ENCODE results near the gene CD151.

CD151 gene

DNA sequence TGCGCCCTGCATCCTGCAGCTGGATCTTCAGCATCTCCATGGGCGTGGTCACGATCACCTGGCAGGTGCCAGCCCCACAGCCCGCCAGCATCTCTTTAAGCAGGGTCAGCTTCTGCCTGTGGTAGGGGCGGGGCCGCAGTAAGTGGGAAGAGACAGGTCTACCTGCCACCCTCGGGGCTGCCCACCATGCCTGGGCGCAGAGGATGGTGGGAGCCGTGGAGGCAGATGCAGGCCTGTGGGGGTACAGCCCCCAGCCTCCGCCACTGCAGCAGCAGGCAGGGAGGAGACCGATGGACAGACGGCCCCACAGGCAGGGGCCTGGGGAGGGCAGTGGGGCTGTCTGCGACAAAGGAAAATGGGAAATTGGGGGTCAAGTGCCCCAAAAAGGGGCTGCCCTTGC lies 39.9 kb upstream of the CD151 start:
- Histone ChIP-seq H3K9ac (ENCODE audit: low read length) (no peak overlapping the region), H3K4me1 (ENCODE audit: control insufficient read depth, insufficient read depth, low read length) (peaks cover 29% of the 10 kb centered on the region), H3K27me3 (ENCODE audit: control insufficient read depth, insufficient read depth, low read length) (peaks cover 11% of the 10 kb centered on the region), H3K4me3 (ENCODE audit: low read length) (no peak overlapping the region), H3K36me3 (ENCODE audit: control insufficient read depth, insufficient read depth, low read length) (no peaks in the 10 kb centered on the region), H3K9me3 (ENCODE audit: control insufficient read depth, low read length) (no peaks in the 10 kb centered on the region)

DNA sequence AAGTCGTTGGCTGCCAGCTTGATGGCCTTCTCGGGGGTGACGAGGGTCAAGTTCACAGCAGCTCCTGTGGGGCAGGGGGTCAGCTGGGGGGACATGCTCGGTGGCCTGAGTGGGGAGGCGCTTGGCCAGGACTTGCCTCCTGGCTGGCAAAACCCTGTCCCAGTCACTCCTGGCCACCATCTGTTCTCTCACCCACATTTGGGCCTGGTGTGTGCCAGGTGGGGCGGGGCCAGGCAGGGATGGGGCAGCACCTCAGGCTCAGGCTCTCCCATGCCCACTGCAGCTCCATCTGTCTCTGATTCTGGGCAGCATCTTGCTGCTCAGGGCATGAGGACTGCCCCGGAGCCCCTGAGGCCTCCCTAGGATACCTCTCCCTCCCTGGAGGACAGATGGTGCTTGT lies 39.2 kb upstream of the CD151 start:
- Histone ChIP-seq H3K4me3 (ENCODE audit: low read length) (no peak overlapping the region), H3K27me3 (ENCODE audit: control insufficient read depth, insufficient read depth, low read length) (peaks cover 11% of the 10 kb centered on the region), H3K9me3 (ENCODE audit: control insufficient read depth, low read length) (no peaks in the 10 kb centered on the region), H3K9ac (ENCODE audit: low read length) (no peak overlapping the region), H3K4me1 (ENCODE audit: control insufficient read depth, insufficient read depth, low read length) (peaks cover 29% of the 10 kb centered on the region), H3K36me3 (ENCODE audit: control insufficient read depth, insufficient read depth, low read length) (no peaks in the 10 kb centered on the region)

DNA sequence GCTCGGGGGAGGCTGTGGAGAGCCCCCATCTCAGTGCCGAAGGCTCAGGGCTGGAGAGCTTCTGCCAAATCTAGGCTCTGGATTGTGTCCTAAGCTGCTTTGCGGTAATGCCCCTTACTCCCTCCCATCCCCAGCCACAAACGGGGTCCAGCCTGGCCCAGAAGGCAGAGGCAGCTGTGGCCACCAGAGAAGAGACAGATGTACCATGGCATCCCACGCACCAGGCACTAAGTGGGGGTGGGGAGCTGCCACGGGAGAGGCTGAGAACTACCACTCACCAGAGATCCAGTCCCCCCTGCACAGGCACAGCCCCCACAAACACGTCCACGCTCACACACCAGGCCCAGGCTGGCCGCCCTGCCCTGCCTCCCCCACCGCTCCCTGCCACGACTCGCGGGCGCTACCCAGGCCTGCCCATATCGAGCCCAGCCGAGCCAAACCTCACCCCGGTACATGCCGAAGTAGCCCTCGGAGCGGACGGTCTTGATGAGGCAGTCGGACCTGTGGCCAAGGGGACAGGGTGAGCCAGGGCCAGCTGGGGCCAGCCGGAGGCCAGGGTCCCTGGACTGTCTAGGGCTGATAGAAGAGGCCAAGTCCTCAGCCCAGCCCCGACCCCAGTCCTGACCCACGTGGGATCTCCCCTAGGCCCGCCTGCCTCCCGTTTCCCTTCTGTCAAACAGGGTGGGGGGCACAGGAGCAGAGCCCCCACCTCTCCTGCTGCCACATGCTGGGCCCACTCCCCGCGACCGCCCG lies 38.6 kb upstream of the CD151 start:
- H3K9ac ChIP-seq (ENCODE audit: low read length), result no peak overlapping the region
- peaks cover 5% of the 10 kb centered on the region for H3K27me3 ChIP-seq (ENCODE audit: control insufficient read depth, insufficient read depth, low read length)
- peaks cover 29% of the 10 kb centered on the region for H3K4me1 ChIP-seq (ENCODE audit: control insufficient read depth, insufficient read depth, low read length)
- no peaks in the 10 kb centered on the region for H3K36me3 ChIP-seq (ENCODE audit: control insufficient read depth, insufficient read depth, low read length)
- no peak overlapping the region for H3K4me3 ChIP-seq (ENCODE audit: low read length)
- no peaks in the 10 kb centered on the region for H3K9me3 ChIP-seq (ENCODE audit: control insufficient read depth, low read length)

DNA sequence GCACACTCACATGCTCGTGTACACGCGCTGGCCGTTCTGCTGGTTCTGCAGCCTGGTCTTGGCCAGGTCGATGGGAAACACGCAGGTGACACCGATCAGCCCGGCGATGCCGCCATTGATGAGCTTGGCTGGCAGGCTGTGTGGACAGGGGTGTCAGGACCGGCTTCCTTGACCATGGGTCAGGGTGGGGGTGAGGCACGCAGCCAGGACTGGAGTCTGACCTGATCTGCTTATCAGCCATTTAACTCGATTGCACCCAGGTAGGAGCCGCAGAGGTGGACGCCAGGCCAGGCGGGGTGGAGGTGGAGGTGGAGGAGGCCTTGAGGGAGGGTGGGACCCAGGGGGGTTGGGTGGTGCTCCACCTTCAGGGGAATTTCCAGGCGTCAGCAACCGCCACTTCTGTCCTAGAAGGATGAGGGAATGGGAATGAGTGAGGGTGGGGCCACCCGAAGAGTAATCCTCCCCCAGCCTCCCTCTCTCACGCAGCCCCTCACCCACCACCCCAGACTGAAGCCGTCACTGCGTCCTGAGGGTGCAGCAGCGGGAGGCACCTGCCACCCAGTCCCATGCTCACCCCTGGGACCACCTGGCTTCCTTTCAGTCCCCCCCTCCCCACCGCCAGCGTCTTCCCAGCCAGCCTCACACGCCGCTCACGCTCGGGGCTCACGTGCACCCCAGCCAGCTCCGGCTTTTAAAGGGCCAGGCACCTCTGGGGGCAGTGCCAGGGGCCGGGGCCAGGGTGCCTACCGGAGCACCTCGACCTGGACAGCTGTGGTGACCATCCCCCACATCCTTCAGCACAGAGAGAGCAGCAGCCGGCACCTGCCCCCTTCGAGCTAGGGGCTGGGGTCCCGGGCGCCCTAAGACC lies 37.8 kb upstream of the CD151 start:
- Histone ChIP-seq H3K9me3 (ENCODE audit: control insufficient read depth, low read length) (no peaks in the 10 kb centered on the region), H3K27me3 (ENCODE audit: control insufficient read depth, insufficient read depth, low read length) (no peaks in the 10 kb centered on the region), H3K4me1 (ENCODE audit: control insufficient read depth, insufficient read depth, low read length) (peaks cover 29% of the 10 kb centered on the region), H3K36me3 (ENCODE audit: control insufficient read depth, insufficient read depth, low read length) (no peaks in the 10 kb centered on the region), H3K9ac (ENCODE audit: low read length) (peak overlapping the region; percentile 76), H3K4me3 (ENCODE audit: low read length) (no peak overlapping the region)

DNA sequence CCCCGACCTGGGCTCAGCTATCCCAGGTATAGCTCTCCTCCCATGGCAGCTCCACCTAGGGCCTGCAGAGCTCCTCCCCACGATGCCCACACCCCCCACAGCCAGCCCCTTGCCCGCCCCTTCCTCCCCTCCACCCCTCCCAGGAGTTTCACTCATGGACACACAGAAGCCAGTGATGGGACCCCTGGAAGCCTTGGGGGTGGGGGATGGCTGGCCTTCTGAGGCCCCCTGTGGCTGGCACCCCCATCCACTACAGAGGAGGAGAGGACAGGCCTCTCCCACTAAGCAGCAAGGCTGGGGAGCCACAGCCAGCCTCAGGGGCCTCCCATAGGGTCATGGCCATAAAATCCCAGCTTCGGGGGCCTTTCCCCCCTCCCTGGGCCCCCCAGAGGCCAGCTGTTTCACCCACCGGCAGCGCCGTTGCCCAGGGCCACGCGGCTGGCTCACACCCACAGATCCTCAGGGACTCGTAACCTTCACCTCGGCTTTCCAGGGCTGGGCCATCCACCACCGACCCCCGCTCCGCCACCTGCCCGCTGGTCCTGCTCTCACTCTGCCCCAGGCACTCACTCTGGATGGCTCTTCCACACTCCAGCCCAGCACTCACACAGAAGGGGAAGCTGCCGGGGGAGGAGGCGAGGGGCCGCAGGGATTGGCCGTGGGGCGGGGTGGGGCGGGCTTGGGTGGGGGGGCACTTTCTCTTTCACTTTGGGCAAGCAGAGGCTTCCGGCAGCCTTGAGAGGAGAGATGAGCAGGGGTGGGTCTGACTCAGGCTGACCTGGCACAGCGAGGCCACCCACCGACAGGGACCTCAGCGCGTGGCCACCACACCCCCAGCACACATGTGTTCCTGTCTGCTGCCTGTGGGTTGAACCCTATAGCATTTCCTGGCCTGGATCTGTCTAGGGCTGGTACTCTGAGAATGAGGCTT lies 36.9 kb upstream of the CD151 start:
- H3K4me3 ChIP-seq (ENCODE audit: low read length), result peak overlapping the region; percentile 73
- peak overlapping the region; percentile 76 for H3K9ac ChIP-seq (ENCODE audit: low read length)
- no peaks in the 10 kb centered on the region for H3K36me3 ChIP-seq (ENCODE audit: control insufficient read depth, insufficient read depth, low read length)

DNA sequence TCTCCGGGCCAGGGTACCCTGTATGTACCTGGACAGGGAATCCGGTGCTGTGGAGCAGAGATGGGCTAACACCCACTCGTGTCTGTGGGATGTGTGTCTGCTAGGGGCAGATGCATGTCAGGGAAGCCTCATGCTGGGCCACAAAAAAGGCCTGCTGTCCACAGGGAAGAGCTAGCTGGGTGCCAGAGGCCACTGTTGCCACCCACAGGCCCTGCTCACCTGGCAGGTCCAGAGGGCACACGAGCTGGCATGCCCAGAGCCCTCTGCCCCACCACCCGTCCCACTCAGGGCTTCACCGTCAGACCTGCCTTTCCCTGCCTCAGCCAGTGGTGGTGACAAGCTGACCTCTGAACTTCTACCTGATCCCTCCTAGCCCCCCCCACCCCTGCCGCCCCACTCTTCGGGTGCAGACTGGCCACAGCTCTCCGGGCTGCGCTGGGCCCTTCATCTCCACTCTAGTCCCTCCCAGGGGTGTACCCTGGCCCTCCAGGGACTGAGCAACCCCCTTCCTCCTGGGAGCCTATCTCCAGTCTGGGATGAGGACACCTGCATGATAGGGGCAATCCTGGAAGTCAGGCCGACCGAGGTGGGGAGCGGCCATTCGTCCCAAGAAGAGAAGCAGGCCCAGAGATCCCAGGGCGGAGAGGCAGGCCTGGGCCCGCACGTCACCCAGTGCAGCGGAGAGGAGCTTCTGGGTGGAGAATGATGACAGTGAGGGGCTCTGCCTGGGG lies 36.0 kb upstream of the CD151 start:
- Histone ChIP-seq H3K36me3 (ENCODE audit: control insufficient read depth, insufficient read depth, low read length) (no peaks in the 10 kb centered on the region), H3K27me3 (ENCODE audit: control insufficient read depth, insufficient read depth, low read length) (no peaks in the 10 kb centered on the region), H3K9me3 (ENCODE audit: control insufficient read depth, low read length) (no peaks in the 10 kb centered on the region), H3K4me1 (ENCODE audit: control insufficient read depth, insufficient read depth, low read length) (peaks cover 29% of the 10 kb centered on the region), H3K9ac (ENCODE audit: low read length) (peak overlapping the region; percentile 65), H3K4me3 (ENCODE audit: low read length) (peak overlapping the region; percentile 73)

More for the DNA sequence above, 36.9 kb upstream of the CD151 start:
- Histone ChIP-seq H3K9me3 (ENCODE audit: control insufficient read depth, low read length) (no peaks in the 10 kb centered on the region), H3K27me3 (ENCODE audit: control insufficient read depth, insufficient read depth, low read length) (no peaks in the 10 kb centered on the region), H3K4me1 (ENCODE audit: control insufficient read depth, insufficient read depth, low read length) (peaks cover 29% of the 10 kb centered on the region)

DNA sequence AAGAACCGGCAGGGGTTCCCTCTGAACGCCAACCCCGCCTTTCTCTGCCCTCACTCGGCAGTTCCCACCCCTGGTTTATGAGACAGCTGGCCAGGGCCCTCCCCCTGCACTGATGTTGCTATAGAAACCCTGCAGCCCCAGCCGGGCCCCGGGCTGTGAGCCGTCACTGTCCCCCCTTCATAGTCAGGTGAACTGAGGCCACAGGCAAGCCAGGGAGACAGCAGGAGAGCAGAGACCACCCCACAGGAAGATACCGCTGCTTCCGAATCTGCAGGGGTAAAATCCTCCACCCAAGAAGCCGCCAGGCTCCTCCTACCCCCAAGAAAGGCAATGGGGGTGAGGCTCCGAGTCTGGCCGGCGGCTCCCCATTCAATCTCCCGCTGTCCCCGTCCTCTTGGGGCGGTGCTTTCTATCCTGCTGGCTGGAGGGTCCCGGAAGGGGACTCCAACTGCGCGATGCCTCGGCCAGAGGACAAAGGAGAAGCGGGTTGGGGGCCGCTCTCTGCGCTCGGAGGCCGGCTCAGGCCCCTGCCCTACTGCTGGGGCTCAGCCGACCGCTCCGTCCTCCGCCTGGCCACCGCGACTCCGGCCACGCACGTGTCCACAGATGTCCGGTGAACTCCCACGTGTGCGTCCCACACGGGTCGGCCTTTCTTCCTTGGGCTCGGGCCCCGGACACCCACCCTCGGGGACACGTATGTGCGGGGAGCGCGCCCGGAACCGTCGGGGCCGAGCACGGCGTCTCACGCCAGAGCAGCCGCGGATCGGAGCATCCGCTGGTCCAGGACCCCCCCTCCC lies 35.3 kb upstream of the CD151 start:
- H3K36me3 ChIP-seq (ENCODE audit: control insufficient read depth, insufficient read depth, low read length), result no peaks in the 10 kb centered on the region

DNA sequence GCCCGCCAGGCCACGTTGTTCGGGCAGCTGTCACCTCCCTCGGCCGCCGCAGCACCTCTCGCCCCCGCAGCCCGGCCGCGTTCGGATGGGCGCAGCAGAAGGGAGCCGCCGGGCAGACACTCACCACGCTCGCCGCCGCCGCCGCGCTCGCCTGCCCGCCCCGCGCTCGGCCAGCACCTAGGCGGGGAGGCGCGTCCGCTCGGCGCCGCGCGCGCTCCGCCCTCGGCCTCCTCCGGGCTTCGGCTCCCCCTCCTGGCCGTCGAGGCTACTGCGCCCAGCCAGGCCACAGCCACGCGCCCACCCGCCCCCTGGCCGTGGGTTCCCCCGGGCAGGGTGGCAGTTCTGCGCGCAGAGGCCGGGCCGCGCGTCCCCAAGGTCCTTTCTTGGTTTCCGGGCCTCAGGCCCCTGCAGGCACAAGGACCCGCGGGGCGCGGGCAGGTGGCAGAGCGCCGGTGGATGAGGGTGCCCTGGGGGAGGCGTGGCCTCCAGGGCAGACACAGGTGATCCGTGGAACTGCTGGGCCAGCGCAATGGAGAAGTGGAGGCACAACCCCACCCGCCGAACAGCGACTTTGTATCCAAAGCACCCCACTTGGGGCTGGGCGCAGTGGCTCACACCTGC lies 34.5 kb upstream of the CD151 start, which contains the start of gene SLC25A22:
SLC25A22 (minus strand) TSS at position 189 of the 621 bp plus-strand sequence. CDS start 3,275 bp downstream, outside the sequence.
- Histone ChIP-seq H3K4me1 (ENCODE audit: control insufficient read depth, insufficient read depth, low read length) (peaks cover 29% of the 10 kb centered on the region), H3K9ac (ENCODE audit: low read length) (peak within 1 kb of the TSS; percentile 65)

More for the DNA sequence above, 35.3 kb upstream of the CD151 start:
- peaks cover 29% of the 10 kb centered on the region for H3K4me1 ChIP-seq (ENCODE audit: control insufficient read depth, insufficient read depth, low read length)
- no peaks in the 10 kb centered on the region for H3K27me3 ChIP-seq (ENCODE audit: control insufficient read depth, insufficient read depth, low read length)
- peak overlapping the region; percentile 65 for H3K9ac ChIP-seq (ENCODE audit: low read length)
- peak overlapping the region; percentile 35 for H3K4me3 ChIP-seq (ENCODE audit: low read length)
- no peaks in the 10 kb centered on the region for H3K9me3 ChIP-seq (ENCODE audit: control insufficient read depth, low read length)

DNA sequence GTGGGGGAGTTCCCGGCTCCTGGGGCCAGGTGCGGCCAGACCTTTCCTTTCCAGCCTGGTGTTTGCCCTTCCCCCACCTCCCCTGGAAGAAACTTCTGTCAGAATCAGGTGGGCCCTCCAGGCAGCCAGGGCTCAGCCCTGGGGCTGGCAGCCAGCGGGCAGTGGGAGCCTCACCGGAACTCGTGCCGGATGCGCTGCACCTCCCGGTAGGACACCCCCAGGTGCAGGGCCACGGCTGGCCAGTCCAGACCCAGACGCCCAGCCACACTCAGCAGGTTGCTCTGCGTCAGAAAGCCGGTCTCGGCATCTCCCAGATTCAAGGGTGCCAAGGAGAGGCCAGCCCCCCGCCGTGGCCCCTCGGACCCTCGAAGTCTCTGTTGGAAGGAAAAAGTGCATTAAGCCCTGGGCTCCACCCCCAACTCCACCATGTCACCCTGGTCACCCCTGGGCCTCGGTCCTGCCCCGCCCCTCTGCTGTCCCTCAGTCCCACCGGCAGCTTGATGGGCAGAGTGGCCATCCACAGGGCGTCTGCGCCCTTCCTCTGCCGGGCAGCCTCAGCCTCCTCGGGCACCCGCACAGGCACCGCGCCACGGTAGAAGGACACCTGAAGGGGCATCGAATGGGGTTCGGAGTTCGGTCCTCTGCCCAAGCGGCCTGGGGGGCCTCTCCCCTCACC lies 33.0 kb upstream of the CD151 start:
- Histone ChIP-seq H3K27me3 (ENCODE audit: control insufficient read depth, insufficient read depth, low read length) (no peaks in the 10 kb centered on the region), H3K4me1 (ENCODE audit: control insufficient read depth, insufficient read depth, low read length) (peaks cover 41% of the 10 kb centered on the region), H3K36me3 (ENCODE audit: control insufficient read depth, insufficient read depth, low read length) (no peaks in the 10 kb centered on the region), H3K9me3 (ENCODE audit: control insufficient read depth, low read length) (no peaks in the 10 kb centered on the region), H3K4me3 (ENCODE audit: low read length) (no peak overlapping the region), H3K9ac (ENCODE audit: low read length) (no peak overlapping the region)

More for the DNA sequence above, 34.5 kb upstream of the CD151 start, which contains the start of gene SLC25A22:
- Histone ChIP-seq H3K36me3 (ENCODE audit: control insufficient read depth, insufficient read depth, low read length) (no peaks in the 10 kb centered on the region), H3K9me3 (ENCODE audit: control insufficient read depth, low read length) (no peaks in the 10 kb centered on the region), H3K27me3 (ENCODE audit: control insufficient read depth, insufficient read depth, low read length) (no peaks in the 10 kb centered on the region), H3K4me3 (ENCODE audit: low read length) (peak within 1 kb of the TSS; percentile 35)

DNA sequence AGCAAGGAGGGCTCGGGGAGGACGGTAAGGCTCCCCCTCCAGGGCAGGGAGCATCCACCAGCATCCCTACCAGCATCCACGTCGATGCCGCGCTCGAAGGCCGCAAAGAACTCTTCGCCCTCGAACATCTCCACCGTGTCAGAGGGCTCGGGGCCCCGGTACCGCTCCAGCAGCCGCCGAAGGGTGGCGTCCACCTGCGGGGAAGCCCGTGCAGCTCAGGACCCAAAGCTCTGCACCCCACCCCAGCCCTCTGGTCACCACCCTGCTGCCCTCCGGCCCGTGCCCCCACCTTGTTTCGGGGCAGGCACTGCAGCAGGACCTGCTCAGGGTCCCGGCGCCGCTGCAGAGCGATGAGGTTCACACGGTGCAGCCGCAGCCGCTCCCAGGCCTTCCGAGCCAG lies 32.3 kb upstream of the CD151 start:
- H3K27me3 ChIP-seq (ENCODE audit: control insufficient read depth, insufficient read depth, low read length), result no peaks in the 10 kb centered on the region
- H3K36me3 ChIP-seq (ENCODE audit: control insufficient read depth, insufficient read depth, low read length), result no peaks in the 10 kb centered on the region
- H3K9me3 ChIP-seq (ENCODE audit: control insufficient read depth, low read length), result no peaks in the 10 kb centered on the region
- peaks cover 34% of the 10 kb centered on the region for H3K4me1 ChIP-seq (ENCODE audit: control insufficient read depth, insufficient read depth, low read length)
- H3K9ac ChIP-seq (ENCODE audit: low read length), result no peak overlapping the region
- no peak overlapping the region for H3K4me3 ChIP-seq (ENCODE audit: low read length)

Data from mucosa of stomach (tissue), 1 donor.